ENCODE measurements around the gene APLP2.

Gene APLP2

GRCh38 chr11:130165601-130166456 lies 96.1 kb downstream of the APLP2 start:
- H3K36me3 ChIP-seq (ENCODE audit: control insufficient read depth, insufficient read depth, low read length): no peaks in the 10 kb centered on the region
- peaks cover 5% of the 10 kb centered on the region for H3K27me3 ChIP-seq (replicated peaks; ENCODE audit: control insufficient read depth, insufficient read depth, low read length)
- DNase-seq (ENCODE audit: extremely low read depth, insufficient read length): no peak
- TF ChIP-seq CTCF (IDR thresholded peaks at IDR 0.05; ENCODE audit: insufficient read depth, low read length, poor library complexity, severe bottlenecking): no peak
- no peak overlapping the region for H3K4me3 ChIP-seq (replicated peaks; ENCODE audit: low read depth, low read length)

GRCh38 chr11:130166457-130166784 lies 96.7 kb downstream of the APLP2 start:
- no peak overlapping the region for H3K4me3 ChIP-seq (replicated peaks; ENCODE audit: low read depth, low read length)
- peaks cover 5% of the 10 kb centered on the region for H3K27me3 ChIP-seq (replicated peaks; ENCODE audit: control insufficient read depth, insufficient read depth, low read length)
- no peak for TF ChIP-seq CTCF (IDR thresholded peaks at IDR 0.05; ENCODE audit: insufficient read depth, low read length, poor library complexity, severe bottlenecking)
- no peaks in the 10 kb centered on the region for H3K36me3 ChIP-seq (ENCODE audit: control insufficient read depth, insufficient read depth, low read length)
- DNase-seq (ENCODE audit: extremely low read depth, insufficient read length): no peak

- no peak overlapping the region for H3K4me3 ChIP-seq (replicated peaks; ENCODE audit: low read depth, low read length)
- TF ChIP-seq CTCF (IDR thresholded peaks at IDR 0.05; ENCODE audit: insufficient read depth, low read length, poor library complexity, severe bottlenecking): no peak
- H3K36me3 ChIP-seq (ENCODE audit: control insufficient read depth, insufficient read depth, low read length): no peaks in the 10 kb centered on the region
- DNase-seq (ENCODE audit: extremely low read depth, insufficient read length): no peak
- H3K27me3 ChIP-seq (replicated peaks; ENCODE audit: control insufficient read depth, insufficient read depth, low read length): peaks cover 5% of the 10 kb centered on the region
These were observed 97.5 kb downstream of the APLP2 start for GRCh38 chr11:130167146-130167545.

GRCh38 chr11:130168105-130168504 lies 98.4 kb downstream of the APLP2 start:
- Histone ChIP-seq H3K36me3 (ENCODE audit: control insufficient read depth, insufficient read depth, low read length) (no peaks in the 10 kb centered on the region), H3K27me3 (replicated peaks; ENCODE audit: control insufficient read depth, insufficient read depth, low read length) (peaks cover 5% of the 10 kb centered on the region), H3K4me3 (replicated peaks; ENCODE audit: low read depth, low read length) (no peak overlapping the region)
- DNase-seq (ENCODE audit: extremely low read depth, insufficient read length): no peak
- no peak for TF ChIP-seq CTCF (IDR thresholded peaks at IDR 0.05; ENCODE audit: insufficient read depth, low read length, poor library complexity, severe bottlenecking)

- TF ChIP-seq CTCF (IDR thresholded peaks at IDR 0.05; ENCODE audit: insufficient read depth, low read length, poor library complexity, severe bottlenecking): no peak
- Histone ChIP-seq H3K27me3 (replicated peaks; ENCODE audit: control insufficient read depth, insufficient read depth, low read length) (peaks cover 3% of the 10 kb centered on the region; the same call in 1 of the 2 replicates), H3K36me3 (ENCODE audit: control insufficient read depth, insufficient read depth, low read length) (no peaks in the 10 kb centered on the region), H3K4me3 (replicated peaks; ENCODE audit: low read depth, low read length) (no peak overlapping the region)
- DNase-seq (ENCODE audit: extremely low read depth, insufficient read length): no peak
These were observed 100.7 kb downstream of the APLP2 start for GRCh38 chr11:130170345-130170744.

All from GM06990 (cell line).